Lower leg skin (tissue), 3 donors: ENCODE results near the gene PRKCH.

Source experiments
- POLR2A ChIP-seq, 2 donors: fragments of 450-650 bp; IDR thresholded peaks; one replicate each; pipeline ENCODE4 v1.6.1; 2016 to 2017; ENCODE audit warnings: antibody characterized with exemption in 2 of 2, mild to moderate bottlenecking in 1 of 2, moderate library complexity in 1 of 2
- TF ChIP-seq, protein P1 (sequence below), 3 donors: fragments of 450-650 bp; IDR thresholded peaks; one replicate each; pipeline ENCODE4 v1.5.1; 2016; ENCODE audit warnings: antibody characterized with exemption in 3 of 3, mild to moderate bottlenecking in 3 of 3, moderate library complexity in 2 of 3

DNA sequence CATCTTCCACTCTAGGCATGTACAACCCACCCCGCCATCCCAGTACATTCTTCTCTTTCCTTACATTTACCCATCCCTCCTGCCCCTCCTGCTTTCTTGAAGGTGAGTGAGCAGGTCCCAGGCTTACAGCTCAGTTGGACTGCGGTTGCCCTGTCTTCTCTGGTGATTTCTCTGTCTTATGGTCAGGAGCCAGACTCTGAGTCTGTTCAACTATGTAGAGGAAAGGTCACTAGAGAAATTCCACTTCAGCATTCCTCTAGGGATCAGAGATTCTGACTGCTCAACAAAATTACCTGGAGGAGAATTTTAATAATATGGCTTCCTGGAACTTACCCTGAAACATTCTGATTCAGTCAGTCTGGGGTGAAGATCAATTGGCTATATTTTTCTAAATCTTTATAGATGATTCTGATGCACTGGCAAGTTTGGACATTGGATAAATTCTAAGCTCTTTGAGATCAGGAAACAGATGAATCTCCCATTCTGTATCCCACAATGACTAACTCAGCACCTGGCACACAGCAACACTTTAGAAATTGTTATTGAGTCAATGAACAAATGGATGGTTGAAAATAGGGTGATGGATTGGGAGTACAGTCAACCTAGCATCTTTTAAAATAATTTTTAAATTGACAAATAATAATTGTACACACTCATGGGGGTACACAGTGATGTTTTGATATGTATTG is 245.3 kb downstream of the PRKCH start:
- TF ChIP-seq POLR2A (IDR thresholded peaks at IDR 0.05): no peak
- TF ChIP-seq, protein P1, sequence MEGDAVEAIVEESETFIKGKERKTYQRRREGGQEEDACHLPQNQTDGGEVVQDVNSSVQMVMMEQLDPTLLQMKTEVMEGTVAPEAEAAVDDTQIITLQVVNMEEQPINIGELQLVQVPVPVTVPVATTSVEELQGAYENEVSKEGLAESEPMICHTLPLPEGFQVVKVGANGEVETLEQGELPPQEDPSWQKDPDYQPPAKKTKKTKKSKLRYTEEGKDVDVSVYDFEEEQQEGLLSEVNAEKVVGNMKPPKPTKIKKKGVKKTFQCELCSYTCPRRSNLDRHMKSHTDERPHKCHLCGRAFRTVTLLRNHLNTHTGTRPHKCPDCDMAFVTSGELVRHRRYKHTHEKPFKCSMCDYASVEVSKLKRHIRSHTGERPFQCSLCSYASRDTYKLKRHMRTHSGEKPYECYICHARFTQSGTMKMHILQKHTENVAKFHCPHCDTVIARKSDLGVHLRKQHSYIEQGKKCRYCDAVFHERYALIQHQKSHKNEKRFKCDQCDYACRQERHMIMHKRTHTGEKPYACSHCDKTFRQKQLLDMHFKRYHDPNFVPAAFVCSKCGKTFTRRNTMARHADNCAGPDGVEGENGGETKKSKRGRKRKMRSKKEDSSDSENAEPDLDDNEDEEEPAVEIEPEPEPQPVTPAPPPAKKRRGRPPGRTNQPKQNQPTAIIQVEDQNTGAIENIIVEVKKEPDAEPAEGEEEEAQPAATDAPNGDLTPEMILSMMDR (IDR thresholded peaks at IDR 0.05): no peak
